Measurements from ENCODE around the gene CEP295NL. TPM values are rescaled to one million over a fixed set of nuclear protein-coding genes. Genes with fewer than 3 reads are reported as not detected.
"Not testable (repeated sequence)": the region's sequence is repeated elsewhere in the genome, so short reads cannot be mapped to it uniquely, and the experiment has no call there.

The CEP295NL gene
- total RNA-seq, 1 donor from 2014 or later = 7.9 TPM

- Histone ChIP-seq H3K9me3 (no peaks in the 10 kb centered on the region), H3K36me3 (no peaks in the 10 kb centered on the region), H3K27ac (peak overlapping the region; percentile 18), H3K27me3 (no peaks in the 10 kb centered on the region), H3K4me1 (peaks cover 54% of the 10 kb centered on the region), H3K4me3 (no peak overlapping the region)
- intact Hi-C loops (cut with DNase I) = no loop called here
- no peak for TF ChIP-seq POLR2A (IDR thresholded peaks at IDR 0.05)
- TF ChIP-seq CTCF (IDR thresholded peaks at IDR 0.05) = no peak
- no peak for TF ChIP-seq POLR2AphosphoS5 (IDR thresholded peaks at IDR 0.05; ENCODE audit: insufficient read depth in 1 of 2, low read depth in 1 of 2)
- no peak for DNase-seq (ENCODE audit: extremely low spot score in 2 of 2)
Observed at GRCh38 chr17:78910497-78911284, 7.7 kb upstream of the CEP295NL start.

DNA sequence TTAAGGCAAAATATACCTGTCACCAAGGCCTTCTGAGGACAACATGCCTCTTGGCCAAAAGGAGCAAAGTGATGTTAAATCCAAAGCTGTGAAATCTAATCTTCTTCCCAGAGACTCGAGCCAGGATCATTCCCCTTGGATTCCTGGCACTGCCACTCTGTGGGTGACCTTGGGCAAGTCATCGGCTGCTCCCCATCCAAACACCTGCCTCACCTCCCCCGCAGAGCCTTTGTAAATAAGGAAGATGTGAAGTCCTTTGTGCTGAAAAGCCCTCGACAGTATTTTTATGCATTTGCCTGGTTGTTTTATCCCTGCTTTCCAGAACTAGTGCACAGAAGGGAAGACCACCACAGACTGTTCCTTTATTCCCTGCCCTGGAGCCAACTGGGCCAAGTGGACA lies 5.4 kb upstream of the CEP295NL start:
- no peak for DNase-seq (ENCODE audit: extremely low spot score in 2 of 2)
- no peak overlapping the region for H3K27ac ChIP-seq
- H3K27me3 ChIP-seq = no peaks in the 10 kb centered on the region
- intact Hi-C loops (cut with DNase I) = no loop called here
- H3K4me1 ChIP-seq = peaks cover 45% of the 10 kb centered on the region
- no peak for TF ChIP-seq POLR2A (IDR thresholded peaks at IDR 0.05)
- no peak for TF ChIP-seq POLR2AphosphoS5 (IDR thresholded peaks at IDR 0.05; ENCODE audit: insufficient read depth in 1 of 2, low read depth in 1 of 2)
- TF ChIP-seq CTCF (IDR thresholded peaks at IDR 0.05) = no peak
- H3K36me3 ChIP-seq = peaks cover 0 to 3% of the 10 kb centered on the region in 2 donors
- H3K9me3 ChIP-seq = no peaks in the 10 kb centered on the region
- H3K4me3 ChIP-seq = no peak overlapping the region

- Histone ChIP-seq H3K9me3 (no peaks in the 10 kb centered on the region), H3K4me3 (no peak overlapping the region), H3K27me3 (no peaks in the 10 kb centered on the region), H3K36me3 (peaks cover 0 to 3% of the 10 kb centered on the region in 2 donors), H3K27ac (no peak overlapping the region), H3K4me1 (peaks cover 58% of the 10 kb centered on the region)
- DNase-seq (ENCODE audit: extremely low spot score in 2 of 2) = no peak
- TF ChIP-seq CTCF (IDR thresholded peaks at IDR 0.05) = no peak
- TF ChIP-seq POLR2A (IDR thresholded peaks at IDR 0.05) = no peak
- TF ChIP-seq POLR2AphosphoS5 (IDR thresholded peaks at IDR 0.05; ENCODE audit: insufficient read depth in 1 of 2, low read depth in 1 of 2) = no peak
- intact Hi-C loops (cut with DNase I) = no loop called here
Observed at GRCh38 chr17:78905541-78905940, 2.5 kb upstream of the CEP295NL start.

DNA sequence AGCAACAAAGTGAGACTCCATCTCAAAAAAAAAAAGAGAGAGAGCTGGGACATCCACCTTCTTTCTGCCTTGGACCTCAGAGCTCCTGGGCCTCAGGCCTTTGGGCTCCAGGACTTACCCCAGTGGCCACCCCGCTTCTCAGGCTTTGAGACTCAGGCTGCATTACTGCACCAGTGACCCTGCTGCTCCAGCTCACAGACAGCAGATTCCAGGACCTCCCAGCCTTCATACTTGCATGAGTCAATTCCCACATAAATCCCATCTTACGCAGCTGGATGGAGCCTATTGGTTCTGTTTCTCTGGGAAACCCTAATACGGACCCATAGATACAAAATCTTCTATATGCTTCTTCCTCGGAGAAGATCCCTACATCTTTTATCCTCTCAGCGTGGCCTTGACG lies 2.1 kb upstream of the CEP295NL start:
- DNase-seq (ENCODE audit: extremely low spot score in 2 of 2) = no peak
- no peaks in the 10 kb centered on the region for H3K9me3 ChIP-seq
- peaks cover 60% of the 10 kb centered on the region for H3K4me1 ChIP-seq
- H3K36me3 ChIP-seq = peaks cover 0 to 3% of the 10 kb centered on the region in 2 donors
- no peak overlapping the region for H3K4me3 ChIP-seq
- H3K27ac ChIP-seq = peak overlapping the region; percentile 29
- intact Hi-C loops (cut with DNase I) = no loop called here
- H3K27me3 ChIP-seq = no peaks in the 10 kb centered on the region
- no peak for TF ChIP-seq POLR2A (IDR thresholded peaks at IDR 0.05)
- no peak for TF ChIP-seq POLR2AphosphoS5 (IDR thresholded peaks at IDR 0.05; ENCODE audit: insufficient read depth in 1 of 2, low read depth in 1 of 2)
- no peak for TF ChIP-seq CTCF (IDR thresholded peaks at IDR 0.05)

- Histone ChIP-seq H3K4me3 (no peak overlapping the region), H3K9me3 (no peaks in the 10 kb centered on the region), H3K4me1 (peaks cover 62% of the 10 kb centered on the region), H3K36me3 (peaks cover 0 to 3% of the 10 kb centered on the region in 2 donors), H3K27ac (peak overlapping the region; percentile 29), H3K27me3 (no peaks in the 10 kb centered on the region)
- no peak for DNase-seq (ENCODE audit: extremely low spot score in 2 of 2)
- TF ChIP-seq CTCF (IDR thresholded peaks at IDR 0.05) (no peak), POLR2A (IDR thresholded peaks at IDR 0.05) (no peak), POLR2AphosphoS5 (IDR thresholded peaks at IDR 0.05; ENCODE audit: insufficient read depth in 1 of 2, low read depth in 1 of 2) (no peak)
- intact Hi-C loops (cut with DNase I) = no loop called here
Observed at GRCh38 chr17:78904371-78904770, 1.4 kb upstream of the CEP295NL start.

- H3K4me3 ChIP-seq; intact Hi-C loops (cut with DNase I); H3K27me3 ChIP-seq; DNase-seq (ENCODE audit: extremely low spot score in 2 of 2); H3K9me3 ChIP-seq; H3K36me3 ChIP-seq: not testable (repeated sequence)
- peak overlapping the region; percentile 17 for H3K27ac ChIP-seq
- peaks cover 66% of the 10 kb centered on the region for H3K4me1 ChIP-seq
Observed at GRCh38 chr17:78902231-78902630, 770 bp downstream of the CEP295NL start.

Data from vagina (tissue), 2 donors.